Ishikawa (cell line): ENCODE results near the gene EDEM1.

ENCODE experiments used
- CEBPB ChIP-seq: IDR thresholded peaks from 2 replicates; pipeline ENCODE4 v1.6.1; 2012
- CREB1 ChIP-seq: IDR thresholded peaks from 2 replicates; pipeline ENCODE4 v1.6.1; 2012; ENCODE audit warnings: low read depth
- EGR1 ChIP-seq: IDR thresholded peaks from 2 replicates; pipeline ENCODE4 v1.6.1; 2012
- EP300 ChIP-seq: IDR thresholded peaks from 2 replicates; pipeline ENCODE4 v1.6.1; 2012; ENCODE audit warnings: borderline replicate concordance
- FOXM1 ChIP-seq: IDR thresholded peaks from 2 replicates; pipeline ENCODE4 v1.6.1; 2012; ENCODE audit warnings: low read depth, borderline replicate concordance
- MAX ChIP-seq: IDR thresholded peaks from 2 replicates; pipeline ENCODE4 v1.6.1; 2012
- RAD21 ChIP-seq: IDR thresholded peaks from 2 replicates; pipeline ENCODE4 v1.6.1; 2012; ENCODE audit warnings: low read depth
- REST ChIP-seq: IDR thresholded peaks from 2 replicates; pipeline ENCODE4 v1.6.1; 2012; ENCODE audit warnings: low read depth, mild to moderate bottlenecking
- TAF1 ChIP-seq: IDR thresholded peaks from 2 replicates; pipeline ENCODE4 v1.6.1; 2012; ENCODE audit warnings: low read depth, mild to moderate bottlenecking
- TCF12 ChIP-seq: IDR thresholded peaks from 2 replicates; pipeline ENCODE4 v1.6.1; 2012; ENCODE audit warnings: low read depth
- YY1 ChIP-seq: IDR thresholded peaks from 2 replicates; pipeline ENCODE4 v1.6.1; 2012; ENCODE audit warnings: low read depth
- ZBTB7A ChIP-seq: IDR thresholded peaks from 2 replicates; pipeline ENCODE4 v1.6.1; 2012; ENCODE audit warnings: low read depth

GRCh38 chr3:5187156-5187919 is at the start of gene EDEM1:
- no peak for TF ChIP-seq CREB1
- 0 out of 2 replicates have a peak, but pooled peaks have one; percentile 36 for TF ChIP-seq ZBTB7A
- TF ChIP-seq EP300: no peak
- no peak for TF ChIP-seq REST
- no peak for TF ChIP-seq CEBPB
- TF ChIP-seq MAX: peak; percentile 49; the same call in 1 of the 2 replicates
- no peak for TF ChIP-seq RAD21
- no peak for TF ChIP-seq YY1
- no peak for TF ChIP-seq FOXM1
- TF ChIP-seq EGR1: no peak
- TF ChIP-seq TCF12: no peak
- TF ChIP-seq TAF1: no peak; the same call in 1 of the 2 replicates
